ENCODE measurements around the gene PAQR8. TPM values are rescaled to one million over a fixed set of nuclear protein-coding genes. Genes with fewer than 3 reads are reported as not detected.

The PAQR8 gene
- total RNA-seq, 1 experiment from 2014 or later: 3.0 TPM

GRCh38 chr6:52371656-52372191 is 9.8 kb downstream of the PAQR8 start:
- Histone ChIP-seq H3K27me3 (ENCODE audit: insufficient read depth, low read length) (no peaks in the 10 kb centered on the region), H2AFZ (ENCODE audit: low read length) (no peak overlapping the region), H2BK12ac (ENCODE audit: insufficient read length, low read depth, low read length) (no peak overlapping the region), H3T11ph (ENCODE audit: low read length) (no peak overlapping the region), H3K27ac (ENCODE audit: insufficient read length, low read depth, low read length) (no peak overlapping the region), H3K4me2 (ENCODE audit: insufficient read depth, insufficient read length, low read length) (no peak overlapping the region), H4K8ac (replicated peaks; ENCODE audit: insufficient read length, low read depth, low read length) (no peak overlapping the region), H3K23ac (ENCODE audit: insufficient read length, low read depth, low read length) (no peak overlapping the region), H2BK20ac (ENCODE audit: low read depth, low read length, poor library complexity, severe bottlenecking) (no peak overlapping the region), H3K4me1 (ENCODE audit: insufficient read depth, low read length) (no peaks in the 10 kb centered on the region), H3K18ac (ENCODE audit: insufficient read length, low read depth, low read length) (no peak overlapping the region), H2AK5ac (ENCODE audit: insufficient read length, low read length) (no peak overlapping the region), H4K5ac (ENCODE audit: insufficient read length, low read depth, low read length) (no peak overlapping the region), H4K20me1 (ENCODE audit: control insufficient read depth, insufficient read depth, insufficient read length) (no peaks in the 10 kb centered on the region), H2BK5ac (ENCODE audit: insufficient read length, low read length) (no peak overlapping the region), H3K4ac (ENCODE audit: low read depth, low read length) (no peak overlapping the region), H3K56ac (ENCODE audit: insufficient read length, low read depth, low read length) (no peak overlapping the region), H3K79me2 (ENCODE audit: insufficient read depth, low read length) (no peaks in the 10 kb centered on the region), H3K9me3 (ENCODE audit: control insufficient read depth, low read depth, low read length) (no peaks in the 10 kb centered on the region), H3K9ac (ENCODE audit: extremely low read depth, insufficient read length, low read length) (no peak overlapping the region), H3K23me2 (ENCODE audit: insufficient read length, low read depth, low read length, poor library complexity, severe bottlenecking) (no peaks in the 10 kb centered on the region), H4K91ac (ENCODE audit: insufficient read length, low read depth, low read length) (no peak overlapping the region), H3K79me1 (ENCODE audit: insufficient read depth, low read depth, low read length, poor library complexity, severe bottlenecking) (no peaks in the 10 kb centered on the region), H3K14ac (ENCODE audit: insufficient read depth, low read length) (no peak overlapping the region), H2BK15ac (ENCODE audit: low read depth, low read length) (no peak overlapping the region), H2BK120ac (ENCODE audit: low read depth, low read length, poor library complexity, severe bottlenecking) (no peak overlapping the region)
- TF ChIP-seq CTCF (conservative IDR thresholded peaks at IDR 0.05): no peak
- no peak overlapping the region for H3K4me3 Mint-ChIP-seq
- no peak for DNase-seq
- H3K27me3 Mint-ChIP-seq (ENCODE audit: low read depth): no peaks in the 10 kb centered on the region; the same call in 1 of the 2 replicates
- WGBS (ENCODE audit: extremely low coverage, insufficient read length, low lambda C conversion rate): no CpG with 5 or more reads among the region's 2 CpGs
- H3K9me3 Mint-ChIP-seq: peaks cover 2 to 6% of the 10 kb centered on the region in 2 experiments; a peak in 2 of 5 replicates
- H3K36me3 Mint-ChIP-seq (ENCODE audit: insufficient read depth in 1 of 3, low read depth in 3 of 3): peaks cover 6 to 17% (median 7%) of the 10 kb centered on the region in 3 experiments
- H3K27ac Mint-ChIP-seq: no peak overlapping the region
- peaks cover under 1 to 2% of the 10 kb centered on the region in 2 experiments; a peak in 2 of 4 replicates for H3K4me1 Mint-ChIP-seq

All from H9 (cell line).